ENCODE results near the gene GRID2IP.
"Not testable (repeated sequence)": the region's sequence is repeated elsewhere in the genome, so short reads cannot be mapped to it uniquely, and the experiment has no call there.

GRID2IP gene

DNA sequence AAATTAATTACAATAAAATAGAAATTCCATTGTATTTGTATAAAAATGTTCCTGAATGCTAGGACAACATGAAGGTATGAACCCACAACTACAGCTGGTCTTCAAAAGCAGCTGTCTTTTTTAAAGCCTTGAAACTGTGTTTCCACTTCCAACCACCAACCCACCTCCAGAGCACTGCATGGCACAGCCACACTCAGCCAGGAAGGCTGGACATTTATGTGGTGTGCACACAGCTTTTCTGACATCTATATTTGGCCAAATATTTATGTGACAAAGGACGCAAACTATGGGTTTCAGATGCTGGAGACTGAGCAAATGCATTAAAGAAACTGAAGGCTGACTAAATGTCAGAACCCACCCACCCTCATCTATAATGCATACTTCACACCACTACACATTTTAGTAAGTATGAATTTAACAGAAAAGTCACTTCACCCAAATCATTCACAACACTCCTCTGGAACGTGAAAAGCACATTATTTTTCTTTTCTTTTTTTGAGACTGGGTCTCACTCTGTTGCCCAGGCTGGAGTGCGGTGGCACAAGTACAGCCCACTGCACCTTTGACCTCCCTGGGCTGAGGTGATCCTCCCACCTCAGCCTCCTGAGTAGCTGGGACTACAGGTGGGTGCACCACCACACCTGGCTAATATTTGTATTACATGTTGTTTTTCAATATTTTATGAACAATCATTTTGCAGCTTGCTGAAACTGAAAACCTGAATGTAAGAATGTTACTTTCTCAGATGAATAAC, 75.7 kb downstream of the GRID2IP start:
- TF ChIP-seq, protein P1, sequence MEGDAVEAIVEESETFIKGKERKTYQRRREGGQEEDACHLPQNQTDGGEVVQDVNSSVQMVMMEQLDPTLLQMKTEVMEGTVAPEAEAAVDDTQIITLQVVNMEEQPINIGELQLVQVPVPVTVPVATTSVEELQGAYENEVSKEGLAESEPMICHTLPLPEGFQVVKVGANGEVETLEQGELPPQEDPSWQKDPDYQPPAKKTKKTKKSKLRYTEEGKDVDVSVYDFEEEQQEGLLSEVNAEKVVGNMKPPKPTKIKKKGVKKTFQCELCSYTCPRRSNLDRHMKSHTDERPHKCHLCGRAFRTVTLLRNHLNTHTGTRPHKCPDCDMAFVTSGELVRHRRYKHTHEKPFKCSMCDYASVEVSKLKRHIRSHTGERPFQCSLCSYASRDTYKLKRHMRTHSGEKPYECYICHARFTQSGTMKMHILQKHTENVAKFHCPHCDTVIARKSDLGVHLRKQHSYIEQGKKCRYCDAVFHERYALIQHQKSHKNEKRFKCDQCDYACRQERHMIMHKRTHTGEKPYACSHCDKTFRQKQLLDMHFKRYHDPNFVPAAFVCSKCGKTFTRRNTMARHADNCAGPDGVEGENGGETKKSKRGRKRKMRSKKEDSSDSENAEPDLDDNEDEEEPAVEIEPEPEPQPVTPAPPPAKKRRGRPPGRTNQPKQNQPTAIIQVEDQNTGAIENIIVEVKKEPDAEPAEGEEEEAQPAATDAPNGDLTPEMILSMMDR (IDR thresholded peaks at IDR 0.05; ENCODE audit: low read depth, low read length) = no peak

DNA sequence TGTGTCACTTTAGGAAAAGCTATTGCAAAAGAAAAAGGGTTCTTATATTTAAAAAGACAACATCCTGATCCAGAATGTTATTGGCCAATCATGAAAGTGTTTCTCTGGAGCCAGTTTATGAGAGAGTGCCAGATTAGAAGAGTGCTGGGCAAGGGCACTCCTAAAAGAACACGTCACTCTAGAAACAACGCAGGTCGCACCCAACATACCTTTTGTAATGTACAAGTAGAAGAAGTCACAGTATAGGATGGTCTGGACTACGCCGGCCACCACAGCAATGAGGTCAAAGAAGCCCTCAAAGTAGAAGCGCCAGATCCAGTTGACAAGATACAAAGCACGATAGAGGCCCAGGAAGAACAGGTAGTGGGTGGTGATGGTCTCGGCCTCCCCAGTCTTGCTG, 85.4 kb downstream of the GRID2IP start:
- TF ChIP-seq, protein P1 (IDR thresholded peaks at IDR 0.05; ENCODE audit: low read depth, low read length) = no peak

More for the DNA sequence above, 75.7 kb downstream of the GRID2IP start:
- no peak overlapping the region for H3K4me3 ChIP-seq (ENCODE audit: low read depth, low read length)

DNA sequence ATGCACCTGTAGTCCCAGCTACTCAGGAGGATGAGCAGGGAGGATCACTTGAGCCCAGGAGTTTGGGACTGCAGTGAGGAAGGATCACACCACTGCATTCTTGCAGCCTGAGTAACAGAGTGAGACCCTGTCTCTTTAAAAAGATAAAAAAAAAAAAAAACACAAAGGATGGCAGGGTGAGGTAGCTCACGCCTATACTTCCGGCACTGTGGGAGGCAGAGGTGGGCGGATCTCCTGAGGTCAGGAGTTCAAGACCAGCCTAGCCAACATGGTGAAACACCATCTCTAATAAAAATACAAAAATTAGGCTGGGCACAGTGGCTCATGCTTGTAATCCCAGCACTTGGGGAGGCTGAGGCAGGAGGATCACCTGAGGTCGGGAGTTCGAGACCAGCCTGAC, 87.7 kb downstream of the GRID2IP start:
- H3K4me3 ChIP-seq (ENCODE audit: low read depth, low read length) = not testable (repeated sequence)

More for the DNA sequence above, 85.4 kb downstream of the GRID2IP start:
- H3K4me3 ChIP-seq (ENCODE audit: low read depth, low read length) = no peak overlapping the region

DNA sequence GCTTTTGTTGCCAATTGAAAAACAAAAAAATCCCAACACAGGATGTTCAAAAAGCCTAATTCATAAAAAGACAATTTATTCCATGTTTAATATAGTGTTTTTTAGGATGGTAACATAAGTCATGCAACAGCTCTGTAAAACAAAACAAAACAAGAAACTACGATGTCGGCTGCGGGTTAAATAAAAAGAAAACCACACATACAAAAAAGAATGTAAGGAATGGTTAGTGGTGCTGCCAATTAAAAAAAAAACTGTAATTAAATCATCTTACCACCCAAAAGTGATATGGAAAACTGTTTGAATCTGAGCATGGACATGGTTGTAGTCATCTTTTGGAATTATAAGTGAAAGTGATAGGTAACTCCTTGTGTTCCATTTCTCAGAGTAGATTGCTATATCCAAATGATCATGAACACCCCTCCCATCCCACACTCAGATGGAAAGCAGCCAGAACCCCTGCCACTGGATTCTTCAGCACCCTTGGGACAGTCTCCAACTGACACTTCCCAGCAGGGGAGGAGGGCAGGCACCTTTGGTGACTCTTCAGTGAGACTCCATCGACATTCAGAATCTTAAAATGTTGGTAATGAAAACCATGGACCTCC, 89.2 kb downstream of the GRID2IP start:
- H3K4me3 ChIP-seq (ENCODE audit: low read depth, low read length) = no peak overlapping the region
- TF ChIP-seq, protein P1 (IDR thresholded peaks at IDR 0.05; ENCODE audit: low read depth, low read length) = no peak

DNA sequence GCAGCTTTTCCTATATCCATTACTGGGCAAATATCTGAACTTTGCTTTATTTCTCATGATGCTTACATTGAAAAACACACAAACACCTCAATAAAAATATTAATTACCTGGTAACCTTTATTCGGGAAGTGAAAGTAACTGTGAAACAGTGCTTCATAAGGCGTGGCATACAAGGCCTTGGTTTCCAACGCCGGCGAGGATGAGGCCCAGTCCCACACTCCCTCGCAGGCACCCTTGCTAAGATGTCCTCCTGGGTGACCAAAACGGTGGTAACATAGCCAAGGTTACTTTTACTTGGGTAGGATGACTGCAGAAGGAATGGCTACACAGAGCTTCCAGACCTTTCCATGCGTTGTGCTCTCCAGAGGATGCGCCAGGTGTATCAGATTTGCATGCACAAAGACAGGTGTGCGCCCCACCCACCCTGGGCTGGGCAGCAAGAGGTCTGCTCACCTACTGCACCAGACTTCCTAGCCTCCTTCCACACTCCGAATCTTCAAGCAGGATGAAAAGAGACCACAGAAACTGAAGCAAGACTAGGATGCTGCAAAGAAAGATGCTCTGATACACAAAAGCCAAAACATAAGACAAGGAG, 90.2 kb downstream of the GRID2IP start:
- TF ChIP-seq, protein P1 (IDR thresholded peaks at IDR 0.05; ENCODE audit: low read depth, low read length) = no peak
- H3K4me3 ChIP-seq (ENCODE audit: low read depth, low read length) = no peak overlapping the region

DNA sequence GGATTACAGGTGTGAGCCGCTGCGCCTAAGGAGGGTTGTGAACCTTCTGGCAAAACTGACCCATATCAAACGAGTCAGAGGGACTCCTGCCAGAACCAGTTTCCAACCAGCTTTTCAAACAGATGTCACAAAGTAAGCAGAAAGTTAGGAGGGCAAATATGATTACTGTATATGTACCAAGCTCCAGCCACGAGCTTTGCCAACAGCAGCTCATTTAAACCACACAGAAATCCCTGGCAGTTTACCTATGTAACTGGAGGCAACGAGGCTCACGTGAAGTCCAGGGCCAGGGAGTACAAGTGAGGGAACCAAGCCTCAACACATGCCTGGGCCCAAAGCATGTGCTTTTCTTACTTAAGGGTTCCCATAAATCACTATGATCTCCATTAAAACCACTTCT, 91.0 kb downstream of the GRID2IP start:
- no peak overlapping the region for H3K4me3 ChIP-seq (ENCODE audit: low read depth, low read length)
- TF ChIP-seq, protein P1 (IDR thresholded peaks at IDR 0.05; ENCODE audit: low read depth, low read length) = no peak

DNA sequence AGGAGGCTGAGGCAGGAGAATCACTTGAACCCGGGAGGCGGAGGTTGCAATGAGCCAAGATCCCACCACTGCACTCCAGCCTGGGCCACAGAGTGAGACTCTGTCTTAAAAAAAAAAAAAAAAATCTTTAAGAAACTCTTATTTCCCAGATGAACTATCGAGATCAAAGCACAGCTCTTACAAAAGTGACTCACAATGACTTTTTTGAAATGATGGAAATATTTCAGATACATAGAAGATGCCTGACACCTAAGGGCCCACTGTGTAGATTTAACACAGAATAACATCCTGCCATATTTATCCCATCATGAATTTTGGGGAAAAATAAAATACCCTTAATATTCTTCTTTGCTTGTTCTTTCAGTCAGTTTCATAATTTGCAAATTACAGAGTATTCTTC, 92.6 kb downstream of the GRID2IP start:
- H3K4me3 ChIP-seq (ENCODE audit: low read depth, low read length) = not testable (repeated sequence)

DNA sequence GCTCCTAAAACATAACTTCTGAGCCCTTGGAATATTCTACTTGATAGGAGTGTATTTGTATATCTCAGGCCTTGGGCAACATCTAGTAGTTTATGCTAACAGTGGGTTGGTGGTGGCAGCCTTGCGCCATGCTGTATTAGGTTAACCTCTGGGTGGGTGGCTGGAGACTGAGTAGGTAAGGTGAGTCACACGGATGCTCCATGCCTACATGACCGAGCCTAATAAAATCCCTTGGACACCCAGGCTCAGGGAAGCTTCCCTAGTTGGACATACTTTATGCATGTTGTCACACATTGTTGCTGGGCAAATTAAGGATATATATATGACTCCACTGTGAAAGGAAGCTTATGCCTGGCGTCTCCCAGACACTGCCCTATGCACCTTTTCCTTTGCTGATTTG, 97.5 kb downstream of the GRID2IP start:
- TF ChIP-seq, protein P1 (IDR thresholded peaks at IDR 0.05; ENCODE audit: low read depth, low read length) = no peak
- H3K4me3 ChIP-seq (ENCODE audit: low read depth, low read length) = no peak overlapping the region

Data from WI38 (cell line).